Mesenchymal stem cell (in vitro differentiated cells and primary cell): ENCODE data around the gene PRKX.
"Not testable (repeated sequence)": the region's sequence is repeated elsewhere in the genome, so short reads cannot be mapped to it uniquely, and the experiment has no call there.

Experiments used
- DNase-seq: peaks from one replicate; pipeline ENCODE4 v3.0.0-alpha.2; 2013
- H2AFZ ChIP-seq: one replicate; pipeline ENCODE4 v1.6.1; 2013; ENCODE audit warnings: low read depth, mild to moderate bottlenecking, control low read depth, inconsistent platforms, low read length, moderate library complexity
- H2AK5ac ChIP-seq: 2 replicates; pipeline ENCODE4 v1.6.1; 2013; ENCODE audit warnings: low read length, moderate library complexity, mild to moderate bottlenecking, inconsistent platforms; ENCODE audit not compliant: severe bottlenecking
- H2BK120ac ChIP-seq: one replicate; pipeline ENCODE4 v1.6.1; 2013; ENCODE audit warnings: low read depth, mild to moderate bottlenecking, inconsistent platforms, low read length, moderate library complexity
- H2BK12ac ChIP-seq, 2 experiments: one replicate each; pipeline ENCODE4 v1.6.1; 2013; ENCODE audit warnings: inconsistent platforms in 2 of 2, low read length in 2 of 2, mild to moderate bottlenecking in 2 of 2, moderate library complexity in 2 of 2, control low read depth in 1 of 2
- H2BK15ac ChIP-seq: one replicate; pipeline ENCODE4 v1.6.1; 2013; ENCODE audit warnings: mild to moderate bottlenecking, low read depth, inconsistent platforms; ENCODE audit not compliant: poor library complexity, severe bottlenecking
- H2BK5ac ChIP-seq: 2 replicates; pipeline ENCODE4 v1.6.1; 2013; ENCODE audit warnings: low read depth, mild to moderate bottlenecking, low read length, control low read depth, inconsistent platforms; ENCODE audit not compliant: poor library complexity, severe bottlenecking
- H3K14ac ChIP-seq, 2 experiments: one replicate each; pipeline ENCODE4 v1.6.1; 2013; ENCODE audit warnings: inconsistent platforms in 2 of 2, low read length in 2 of 2, control low read depth in 1 of 2, mild to moderate bottlenecking in 1 of 2, moderate library complexity in 1 of 2
- H3K18ac ChIP-seq, 2 experiments: one replicate each; pipeline ENCODE4 v1.6.1; 2013; ENCODE audit warnings: inconsistent platforms in 2 of 2, low read length in 2 of 2, control low read depth in 1 of 2, low read depth in 1 of 2, mild to moderate bottlenecking in 1 of 2
- H3K23ac ChIP-seq, 2 experiments: one replicate each; pipeline ENCODE4 v1.6.1; 2013; ENCODE audit warnings: inconsistent platforms in 2 of 2, low read length in 2 of 2, mild to moderate bottlenecking in 2 of 2, moderate library complexity in 2 of 2, control low read depth in 1 of 2
- H3K27ac ChIP-seq: 2 replicates; pipeline ENCODE4 v1.5.1; 2013; ENCODE audit warnings: mild to moderate bottlenecking, moderate library complexity, low read length, control low read depth, inconsistent platforms; ENCODE audit not compliant: poor library complexity, severe bottlenecking
- H3K27me3 ChIP-seq, 2 experiments: 2 replicates each; pipeline versions ENCODE4 v1.6.1 to v1.7.0; 2013; ENCODE audit warnings: low read length in 2 of 2, mild to moderate bottlenecking in 2 of 2, moderate library complexity in 2 of 2, control low read depth in 1 of 2, inconsistent platforms in 1 of 2; ENCODE audit not compliant: control insufficient read depth in 1 of 2, insufficient read depth in 1 of 2
- H3K36me3 ChIP-seq, 2 experiments: 2 replicates each; pipeline versions ENCODE4 v1.6.1 to v1.7.0; 2013; ENCODE audit warnings: low read length in 2 of 2, control low read depth in 1 of 2, inconsistent platforms in 1 of 2, low read depth in 1 of 2, mild to moderate bottlenecking in 1 of 2; ENCODE audit not compliant: insufficient read depth in 2 of 2, control insufficient read depth in 1 of 2
- H3K4ac ChIP-seq, 2 experiments: one replicate each; pipeline ENCODE4 v1.6.1; 2013; ENCODE audit warnings: inconsistent platforms in 2 of 2, low read length in 2 of 2, mild to moderate bottlenecking in 2 of 2, moderate library complexity in 2 of 2, control low read depth in 1 of 2, low read depth in 1 of 2
- H3K4me1 ChIP-seq: 2 replicates; pipeline ENCODE4 v1.6.1; 2013; ENCODE audit warnings: low read depth, low read length, control low read depth; ENCODE audit not compliant: control insufficient read depth, insufficient read depth
- H3K4me2 ChIP-seq: 2 replicates; pipeline ENCODE4 v1.6.1; 2013; ENCODE audit warnings: low read length, mild to moderate bottlenecking, inconsistent platforms; ENCODE audit not compliant: poor library complexity, severe bottlenecking
- H3K4me3 ChIP-seq, 2 experiments: 2 replicates each; pipeline versions ENCODE4 v1.5.1 to v1.7.0; 2013; ENCODE audit warnings: low read length in 2 of 2, mild to moderate bottlenecking in 2 of 2, control low read depth in 1 of 2, low read depth in 1 of 2; ENCODE audit not compliant: insufficient read depth in 1 of 2
- H3K79me1 ChIP-seq: replicated peaks from 2 replicates; pipeline ENCODE4 v1.6.1; 2013; ENCODE audit warnings: mild to moderate bottlenecking, control low read depth, low read length, inconsistent platforms; ENCODE audit not compliant: poor library complexity, severe bottlenecking
- H3K9ac ChIP-seq: 2 replicates; pipeline ENCODE4 v1.7.0; 2013; ENCODE audit warnings: mild to moderate bottlenecking, low read length, moderate library complexity
- H3K9me3 ChIP-seq: 2 replicates; pipeline ENCODE4 v1.7.0; 2013; ENCODE audit warnings: mild to moderate bottlenecking, low read length; ENCODE audit not compliant: control insufficient read depth
- H4K8ac ChIP-seq: one replicate; pipeline ENCODE4 v1.6.1; 2013; ENCODE audit warnings: inconsistent platforms, mild to moderate bottlenecking, low read length, moderate library complexity
- H4K91ac ChIP-seq: one replicate; pipeline ENCODE4 v1.6.1; 2013; ENCODE audit warnings: mild to moderate bottlenecking, low read length, inconsistent platforms
- WGBS: methylation state at CpG from one replicate; pipeline ENCODE4 v1.1.7; 2013; ENCODE audit warnings: mixed read lengths; 5-methylcytosine and 5-hydroxymethylcytosine counted together

PRKX gene

DNA sequence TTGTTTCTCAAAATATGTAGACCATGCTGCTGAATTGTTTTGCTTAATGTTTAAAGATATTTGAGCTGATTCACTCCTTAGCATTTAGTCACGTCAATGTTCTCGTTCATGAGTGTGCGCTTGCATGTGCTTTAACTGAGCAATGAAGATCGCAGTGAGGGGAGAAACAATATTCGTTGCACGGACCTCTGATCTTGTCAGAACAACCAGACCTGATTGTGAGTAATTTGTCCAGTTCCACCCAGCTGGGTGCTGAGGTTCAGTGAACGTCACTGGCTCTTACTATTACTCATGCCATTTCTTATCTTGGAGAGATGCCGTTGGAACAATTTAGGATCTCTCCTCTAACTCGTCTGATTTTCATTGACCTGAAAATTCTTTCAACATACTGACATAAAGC is 15.0 kb upstream of the PRKX start:
- Histone ChIP-seq H3K18ac (no peak overlapping the region), H2AFZ (no peak overlapping the region), H3K9ac (no peak overlapping the region), H2BK15ac (no peak overlapping the region), H2BK12ac (no peak overlapping the region), H3K36me3 (no peaks in the 10 kb centered on the region), H4K8ac (no peak overlapping the region), H3K79me1 (no peaks in the 10 kb centered on the region), H4K91ac (no peak overlapping the region), H3K9me3 (no peaks in the 10 kb centered on the region), H3K4me1 (no peaks in the 10 kb centered on the region), H2AK5ac (no peak overlapping the region), H3K27me3 (no peaks in the 10 kb centered on the region), H3K14ac (no peak overlapping the region), H3K27ac (no peak overlapping the region), H3K4ac (no peak overlapping the region), H2BK120ac (no peak overlapping the region), H2BK5ac (no peak overlapping the region), H3K4me3 (no peak overlapping the region), H3K23ac (no peak overlapping the region), H3K4me2 (no peak overlapping the region)
- WGBS, result 83% methylated on average over 9 of the region's 9 CpGs
- DNase-seq, result no peak

DNA sequence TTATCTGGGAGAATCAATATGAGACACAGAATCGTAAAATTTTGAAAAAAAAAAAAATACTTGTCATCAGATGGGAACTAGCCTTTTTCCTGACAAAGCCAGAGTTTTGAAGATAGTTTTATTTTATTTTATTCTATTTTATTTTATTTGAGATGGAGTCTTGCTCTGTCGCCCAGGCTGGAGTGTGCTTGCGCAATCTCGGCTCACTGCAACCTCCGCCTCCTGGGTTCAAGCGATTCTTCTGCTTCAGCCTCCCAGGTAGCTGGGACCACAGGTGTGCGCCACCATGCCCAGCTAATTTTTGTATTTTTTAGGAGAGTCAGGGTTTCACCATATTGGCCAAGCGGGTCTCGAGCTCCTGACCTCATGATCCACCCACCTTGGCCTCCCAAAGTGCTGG is 10.0 kb upstream of the PRKX start:
- not testable (repeated sequence) for DNase-seq, H3K4me2 ChIP-seq, H3K27me3 ChIP-seq, H2BK12ac ChIP-seq, H4K8ac ChIP-seq, H3K79me1 ChIP-seq, H2BK15ac ChIP-seq, H3K4ac ChIP-seq, H3K36me3 ChIP-seq, H3K23ac ChIP-seq, H3K9me3 ChIP-seq, H3K14ac ChIP-seq, H3K4me3 ChIP-seq, H4K91ac ChIP-seq, H3K4me1 ChIP-seq, H3K9ac ChIP-seq, H3K18ac ChIP-seq, H2BK5ac ChIP-seq, H2BK120ac ChIP-seq, H2AFZ ChIP-seq, H3K27ac ChIP-seq, H2AK5ac ChIP-seq
- 94% methylated on average over 7 of the region's 9 CpGs for WGBS

DNA sequence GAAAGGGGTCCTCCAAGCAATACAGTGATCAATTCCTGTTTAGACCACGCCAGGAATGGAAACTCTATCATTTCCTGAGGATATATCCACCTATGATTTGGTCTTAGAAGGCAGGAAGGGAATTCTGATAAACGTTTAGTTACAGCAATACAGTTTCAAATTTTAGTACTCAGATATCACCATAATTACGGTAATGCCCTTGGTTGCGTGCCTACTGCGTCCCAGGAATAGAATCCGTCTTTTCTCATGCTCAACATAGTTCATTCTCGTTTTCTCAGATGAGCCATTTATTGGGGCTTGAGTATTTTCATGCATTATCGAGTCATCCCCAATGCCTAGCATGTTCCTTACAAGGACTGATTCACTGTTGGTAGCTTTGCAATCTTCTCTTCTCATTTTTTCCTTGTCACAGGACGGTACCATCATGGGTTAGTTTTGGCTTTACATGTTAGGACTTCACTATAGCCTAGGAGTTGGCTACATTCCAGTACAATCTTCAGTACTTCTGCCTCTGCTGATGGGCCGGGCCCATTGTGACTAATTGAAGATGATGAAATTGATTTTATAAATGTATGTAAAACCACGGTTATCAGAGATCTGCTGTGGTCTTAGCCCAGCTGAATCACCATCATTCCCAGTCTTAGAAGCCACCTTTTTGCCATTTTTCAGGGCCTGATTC is 4.4 kb upstream of the PRKX start:
- H3K9ac ChIP-seq, result no peak overlapping the region
- H3K79me1 ChIP-seq, result no peaks in the 10 kb centered on the region
- no peak overlapping the region for H2BK15ac ChIP-seq
- no peak overlapping the region for H4K8ac ChIP-seq
- no peaks in the 10 kb centered on the region for H3K36me3 ChIP-seq
- no peak overlapping the region for H3K4ac ChIP-seq
- no peaks in the 10 kb centered on the region for H3K9me3 ChIP-seq
- H4K91ac ChIP-seq, result no peak overlapping the region
- H2AK5ac ChIP-seq, result no peak overlapping the region
- H2AFZ ChIP-seq, result no peak overlapping the region
- no peaks in the 10 kb centered on the region for H3K4me1 ChIP-seq
- H3K14ac ChIP-seq, result no peak overlapping the region
- no peaks in the 10 kb centered on the region for H3K27me3 ChIP-seq
- no peak overlapping the region for H2BK12ac ChIP-seq
- H2BK5ac ChIP-seq, result no peak overlapping the region
- WGBS, result 90% methylated on average over 8 of the region's 11 CpGs
- H2BK120ac ChIP-seq, result no peak overlapping the region
- H3K27ac ChIP-seq, result no peak overlapping the region
- no peak overlapping the region for H3K18ac ChIP-seq
- no peak for DNase-seq
- no peak overlapping the region for H3K4me3 ChIP-seq
- no peak overlapping the region for H3K4me2 ChIP-seq
- no peak overlapping the region for H3K23ac ChIP-seq

DNA sequence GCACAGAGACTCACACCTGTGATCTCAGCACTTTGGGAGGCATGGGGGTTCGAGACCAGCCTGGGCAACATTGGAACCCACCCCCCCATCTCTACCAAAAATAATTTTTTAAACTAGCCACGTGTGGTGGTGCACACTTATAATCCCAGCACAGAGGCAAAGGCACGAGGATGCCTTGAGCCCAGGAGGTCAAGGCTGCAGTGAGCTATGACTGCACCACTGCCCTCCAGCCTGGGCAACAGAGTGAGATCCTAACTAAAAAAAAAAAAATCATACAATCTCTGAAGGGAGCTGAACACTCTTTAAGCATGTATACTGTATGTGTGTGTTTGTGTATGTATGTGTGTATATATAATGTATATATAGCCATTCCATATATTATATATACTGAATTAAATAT is 2.5 kb upstream of the PRKX start:
- DNase-seq, result no peak
- no peak overlapping the region for H3K18ac ChIP-seq
- H3K9me3 ChIP-seq, result no peaks in the 10 kb centered on the region
- H4K91ac ChIP-seq, result no peak overlapping the region
- no peak overlapping the region for H3K4me2 ChIP-seq
- no peak overlapping the region for H3K23ac ChIP-seq
- H4K8ac ChIP-seq, result no peak overlapping the region
- WGBS, result 79% methylated on average over 3 of the region's 3 CpGs
- H3K14ac ChIP-seq, result no peak overlapping the region
- H3K4ac ChIP-seq, result no peak overlapping the region
- H2BK12ac ChIP-seq, result no peak overlapping the region
- no peaks in the 10 kb centered on the region for H3K36me3 ChIP-seq
- no peaks in the 10 kb centered on the region for H3K79me1 ChIP-seq
- H2BK15ac ChIP-seq, result no peak overlapping the region
- no peak overlapping the region for H3K4me3 ChIP-seq
- no peak overlapping the region for H2BK5ac ChIP-seq
- H3K27me3 ChIP-seq, result no peaks in the 10 kb centered on the region
- H3K27ac ChIP-seq, result no peak overlapping the region
- H2AK5ac ChIP-seq, result no peak overlapping the region
- H3K9ac ChIP-seq, result no peak overlapping the region
- peaks cover 5% of the 10 kb centered on the region for H3K4me1 ChIP-seq
- no peak overlapping the region for H2BK120ac ChIP-seq
- no peak overlapping the region for H2AFZ ChIP-seq
